ENCODE measurements around the gene RTP5.
"Not testable (repeated sequence)": the region's sequence is repeated elsewhere in the genome, so short reads cannot be mapped to it uniquely, and the experiment has no call there.

The RTP5 gene

GRCh38 chr2:241869087-241869961 lies at the start of gene RTP5:
Gene RTP5 (plus strand): TSS chr2:241869729. CDS start chr2:241869757, 28 bp downstream.
- no peak for DNase-seq (ENCODE audit: low read depth in 2 of 2)

- not testable (repeated sequence) for DNase-seq (ENCODE audit: low read depth in 2 of 2)
These were observed 49.4 kb upstream of the RTP5 start for GRCh38 chr2:241819947-241820624.

GRCh38 chr2:241820625-241821384 lies 48.7 kb upstream of the RTP5 start:
- no peak for DNase-seq (ENCODE audit: low read depth in 2 of 2)

GRCh38 chr2:241821460-241822263 lies 47.9 kb upstream of the RTP5 start:
- DNase-seq (ENCODE audit: low read depth in 2 of 2), result no peak

- DNase-seq (ENCODE audit: low read depth in 2 of 2), result no peak
These were observed 47.3 kb upstream of the RTP5 start for GRCh38 chr2:241822264-241822623.

- DNase-seq (ENCODE audit: low read depth in 2 of 2), result not testable (repeated sequence)
These were observed 45.7 kb upstream of the RTP5 start for GRCh38 chr2:241823531-241824437.

GRCh38 chr2:241827394-241827793 lies 42.1 kb upstream of the RTP5 start:
- DNase-seq (ENCODE audit: low read depth in 2 of 2), result no peak

- DNase-seq (ENCODE audit: low read depth in 2 of 2), result no peak
These were observed 36.3 kb upstream of the RTP5 start for GRCh38 chr2:241833101-241833663.

- DNase-seq (ENCODE audit: low read depth in 2 of 2), result not testable (repeated sequence)
These were observed 35.6 kb upstream of the RTP5 start for GRCh38 chr2:241833756-241834526.

- DNase-seq (ENCODE audit: low read depth in 2 of 2), result no peak
These were observed 34.9 kb upstream of the RTP5 start for GRCh38 chr2:241834527-241835210.

- no peak for DNase-seq (ENCODE audit: low read depth in 2 of 2)
These were observed 33.9 kb upstream of the RTP5 start for GRCh38 chr2:241835611-241836010.

- DNase-seq (ENCODE audit: low read depth in 2 of 2), result no peak
These were observed 33.2 kb upstream of the RTP5 start for GRCh38 chr2:241836292-241836691.

GRCh38 chr2:241837197-241837965 lies 32.1 kb upstream of the RTP5 start:
- no peak for DNase-seq (ENCODE audit: low read depth in 2 of 2)

- DNase-seq (ENCODE audit: low read depth in 2 of 2), result no peak
These were observed 28.1 kb upstream of the RTP5 start for GRCh38 chr2:241841181-241842066.

GRCh38 chr2:241842067-241842415 lies 27.5 kb upstream of the RTP5 start:
- no peak for DNase-seq (ENCODE audit: low read depth in 2 of 2)

- DNase-seq (ENCODE audit: low read depth in 2 of 2), result no peak
These were observed 26.8 kb upstream of the RTP5 start for GRCh38 chr2:241842620-241843211.
